HG03521 (cell line): ENCODE results near the gene MGLL.

Experiments
- ATAC-seq: cut with Tn5 transposase; IDR thresholded peaks from one replicate; pipeline ENCODE4 v1.9.1; 2021; ENCODE audit warnings: mild to moderate bottlenecking, moderate library complexity; ENCODE audit not compliant: unreplicated experiment

Gene MGLL

GRCh38 chr3:127790882-127791183, 31.5 kb downstream of the MGLL start:
- ATAC-seq, result no peak

DNA sequence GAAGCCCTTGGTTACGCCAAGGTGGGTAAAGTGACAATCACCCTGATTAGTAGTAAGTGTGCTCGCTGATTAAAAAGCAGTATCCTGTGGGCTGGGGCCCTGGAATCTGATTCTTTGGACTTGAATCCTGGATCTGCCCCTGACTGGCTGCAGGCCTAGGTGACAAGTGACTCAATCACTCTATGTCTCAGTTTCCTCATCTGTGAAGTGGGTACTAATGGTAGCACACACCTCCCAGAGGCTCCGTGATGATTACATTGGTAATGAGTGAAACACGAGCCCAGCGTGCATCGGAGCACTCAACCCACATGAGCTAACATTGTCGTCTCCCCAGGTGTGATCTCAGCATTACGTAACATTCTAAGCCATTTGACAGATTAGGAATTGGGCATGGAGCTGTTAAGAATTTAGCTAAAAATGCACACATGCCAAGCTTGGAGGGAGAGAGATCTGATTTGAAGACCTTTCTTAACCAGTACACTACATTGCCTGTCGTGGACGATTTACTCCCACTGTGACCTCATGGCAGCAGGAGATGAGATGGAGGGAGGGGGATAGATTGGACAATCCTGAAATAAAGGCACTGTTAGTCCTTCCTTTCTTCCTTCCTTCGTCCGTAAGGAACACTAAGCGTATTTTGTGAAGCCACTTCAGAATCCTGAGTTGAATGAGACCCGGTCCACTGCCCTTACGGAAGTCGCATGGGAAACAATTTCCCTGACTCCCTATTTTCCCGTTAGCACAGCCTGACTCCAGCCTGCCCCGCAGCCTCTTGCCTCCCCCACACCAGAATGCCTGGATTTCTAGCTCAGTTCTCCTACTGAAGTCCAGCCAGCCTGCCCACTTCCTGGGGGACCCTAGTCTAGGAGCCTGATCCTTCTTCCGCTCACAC, 32.1 kb downstream of the MGLL start:
- ATAC-seq, result no peak

- ATAC-seq, result no peak
Observed at GRCh38 chr3:127789051-127789450, 33.3 kb downstream of the MGLL start.

DNA sequence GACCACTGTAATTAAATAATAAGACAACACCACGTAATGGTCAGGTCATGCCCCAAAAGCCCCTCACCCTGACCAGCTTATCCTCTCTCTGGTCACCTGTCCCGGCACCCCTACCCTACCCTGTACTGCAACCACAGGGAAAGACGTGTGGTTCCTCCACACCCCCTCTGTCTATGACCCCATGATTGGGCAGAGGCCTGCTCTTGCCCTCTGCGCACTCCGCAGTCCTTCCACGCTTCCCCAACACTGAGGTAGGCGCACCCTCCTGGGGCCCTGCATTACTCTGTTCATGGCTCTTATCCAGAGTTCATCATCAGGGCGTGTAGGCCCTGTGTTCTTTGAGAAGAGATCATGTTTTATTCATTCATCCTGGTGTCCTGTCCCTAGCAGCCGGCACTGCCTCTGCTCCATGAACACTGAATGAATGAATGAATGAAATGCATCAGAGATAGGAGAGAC, 33.8 kb downstream of the MGLL start:
- ATAC-seq, result no peak

DNA sequence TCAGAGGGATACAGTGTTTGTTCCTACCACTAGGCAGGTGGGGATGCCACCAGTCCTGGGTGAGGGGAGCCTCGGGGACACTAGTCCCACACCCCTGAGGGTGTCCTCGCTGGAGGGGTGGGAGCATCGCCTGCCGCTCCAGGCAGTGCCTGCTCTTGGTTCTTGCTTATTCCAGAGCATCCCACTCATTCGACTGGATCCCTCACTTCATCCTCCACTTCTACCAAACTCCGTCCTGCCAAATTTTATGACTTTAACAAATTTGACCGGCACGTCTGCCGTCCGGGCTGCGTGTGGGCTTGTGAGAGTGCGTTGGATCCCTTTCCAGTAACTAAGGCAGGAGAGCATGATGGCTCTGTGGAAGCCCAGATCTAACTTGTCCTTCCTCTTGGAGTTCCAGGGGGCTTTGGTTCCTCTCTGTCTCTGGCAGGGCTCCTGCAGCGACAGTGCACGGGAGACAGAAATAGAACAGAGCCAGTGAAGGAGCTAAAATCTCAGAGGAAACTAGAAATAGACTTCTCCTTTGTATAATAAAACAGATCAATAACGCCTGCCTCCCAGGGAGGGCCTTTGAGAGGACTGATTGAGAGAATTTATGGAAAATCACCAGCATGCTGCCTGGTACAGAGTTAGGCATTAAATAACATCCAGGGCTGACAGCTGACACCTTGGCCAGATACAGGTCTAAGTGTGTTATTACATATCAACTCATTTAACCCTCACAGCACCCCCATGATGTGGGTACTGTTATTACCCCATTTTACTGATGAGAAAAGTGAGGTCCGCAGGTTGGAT, 34.5 kb downstream of the MGLL start:
- no peak for ATAC-seq

GRCh38 chr3:127787071-127787490, 35.2 kb downstream of the MGLL start:
- ATAC-seq, result no peak

DNA sequence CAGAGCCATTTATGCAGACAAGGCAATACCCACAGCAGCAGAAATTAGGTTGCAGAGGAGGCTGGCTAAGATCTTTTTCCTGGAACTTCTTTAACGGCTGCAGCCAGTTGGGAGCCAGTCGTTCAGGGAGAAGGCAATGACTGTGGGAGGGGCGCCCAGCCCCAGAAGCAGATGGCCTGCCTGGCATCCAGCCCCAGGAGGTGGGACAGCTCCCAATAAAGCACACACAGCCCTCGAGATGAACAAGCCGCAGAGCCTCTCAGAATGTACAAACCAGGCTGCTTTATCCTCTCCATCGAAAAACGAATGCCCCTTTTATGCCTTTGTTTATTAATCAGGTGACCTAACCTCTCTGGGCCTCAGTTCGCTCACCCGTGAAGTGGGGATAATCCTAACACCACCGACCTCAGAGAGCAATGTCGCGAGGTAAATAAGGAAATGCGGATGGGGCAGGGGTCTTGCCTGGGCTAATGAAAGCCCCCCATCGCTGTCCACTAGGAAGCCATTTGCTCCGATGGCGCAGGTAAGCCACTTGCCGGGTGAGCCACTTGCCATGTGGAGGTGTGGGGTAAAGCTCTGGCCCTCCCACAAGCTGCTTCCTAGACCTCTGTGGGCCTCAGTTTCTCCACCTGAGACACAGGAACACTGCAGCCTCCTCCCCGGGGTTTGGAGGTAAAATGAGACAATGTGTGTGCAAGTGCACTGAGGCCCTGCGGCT, 35.8 kb downstream of the MGLL start:
- ATAC-seq, result no peak

DNA sequence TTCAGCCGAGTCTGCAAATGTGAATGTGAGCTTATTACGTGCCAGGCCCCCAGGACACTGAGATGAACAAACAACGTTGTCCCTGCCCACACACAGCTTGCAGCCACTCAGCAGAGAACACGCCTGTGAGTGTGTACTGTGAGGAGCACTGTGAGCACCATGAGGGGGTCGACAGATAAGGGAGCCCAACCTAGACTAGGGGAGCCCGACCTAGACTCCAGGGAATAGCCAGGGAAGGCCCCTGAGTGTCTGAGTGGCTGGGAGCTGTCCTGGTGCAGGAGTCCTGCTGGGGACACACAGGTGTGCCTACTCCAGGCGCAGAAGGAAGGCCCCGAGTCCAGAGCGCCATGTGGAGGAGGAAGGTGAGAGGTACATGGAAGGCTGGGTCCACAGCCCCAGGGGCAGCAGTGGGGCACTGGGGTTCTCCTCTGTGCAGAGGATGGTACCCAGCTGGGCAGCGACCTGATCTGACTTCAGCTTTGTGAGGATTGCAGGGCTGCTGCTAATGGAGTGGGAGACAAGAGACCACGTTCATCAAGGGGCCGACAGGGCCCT, 36.5 kb downstream of the MGLL start:
- no peak for ATAC-seq

GRCh38 chr3:127784865-127785710, 37.2 kb downstream of the MGLL start:
- ATAC-seq, result no peak

GRCh38 chr3:127784283-127784682, 38.0 kb downstream of the MGLL start:
- no peak for ATAC-seq

DNA sequence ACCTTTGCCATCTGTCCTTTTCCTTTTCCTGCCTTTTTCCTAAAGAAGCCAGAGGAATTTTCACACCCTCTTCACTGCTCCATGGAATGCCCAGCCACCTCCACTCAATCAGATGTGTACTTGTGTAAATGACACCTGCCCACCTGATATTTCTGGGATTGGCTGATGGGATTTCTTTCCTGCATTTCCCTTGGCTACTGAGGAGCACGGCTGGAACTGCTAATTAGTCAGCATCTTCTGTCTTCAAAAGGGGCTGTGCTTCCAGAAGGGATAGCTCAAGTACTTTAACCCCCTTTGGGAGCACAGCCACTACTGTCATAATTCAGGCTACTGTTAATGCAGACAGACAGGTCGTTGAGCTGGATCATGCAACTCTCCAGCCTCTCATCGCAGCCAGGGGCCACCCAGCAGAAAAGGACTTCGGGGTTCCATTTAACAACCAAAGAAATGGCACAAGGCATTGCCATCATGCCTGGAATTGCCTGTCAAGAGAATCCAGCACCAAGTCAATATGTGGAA, 38.6 kb downstream of the MGLL start:
- no peak for ATAC-seq

GRCh38 chr3:127783166-127783565, 39.1 kb downstream of the MGLL start:
- ATAC-seq, result no peak

DNA sequence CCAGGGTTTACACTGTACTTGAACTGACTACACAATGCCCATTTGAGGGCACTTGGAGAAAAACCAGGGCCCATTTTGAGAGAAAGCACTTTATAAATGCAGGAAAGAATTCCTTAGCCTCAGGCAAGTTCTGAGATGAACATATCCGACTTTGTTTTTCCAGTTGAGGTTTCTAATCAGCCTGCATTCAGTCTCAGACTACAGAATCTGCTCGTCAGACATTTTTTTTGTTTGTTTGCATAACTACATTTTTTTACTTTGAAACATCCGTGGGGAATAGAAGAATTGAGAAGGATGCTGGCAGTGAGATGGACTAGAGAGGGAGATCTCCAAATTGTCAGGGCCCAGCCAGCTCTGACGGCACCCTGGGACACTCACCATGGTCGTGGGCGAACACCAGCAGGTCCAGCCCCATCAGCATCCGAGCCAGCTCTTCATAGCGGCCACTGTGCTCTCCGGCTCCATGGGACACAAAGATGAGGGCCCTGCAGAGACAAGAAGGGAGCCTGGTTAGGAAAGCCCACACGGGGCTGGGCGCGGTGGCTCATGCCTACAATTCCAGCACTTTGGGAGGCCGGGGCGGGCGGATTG, 40.8 kb downstream of the MGLL start:
- ATAC-seq, result no peak

GRCh38 chr3:127780536-127781400, 41.5 kb downstream of the MGLL start:
- no peak for ATAC-seq

DNA sequence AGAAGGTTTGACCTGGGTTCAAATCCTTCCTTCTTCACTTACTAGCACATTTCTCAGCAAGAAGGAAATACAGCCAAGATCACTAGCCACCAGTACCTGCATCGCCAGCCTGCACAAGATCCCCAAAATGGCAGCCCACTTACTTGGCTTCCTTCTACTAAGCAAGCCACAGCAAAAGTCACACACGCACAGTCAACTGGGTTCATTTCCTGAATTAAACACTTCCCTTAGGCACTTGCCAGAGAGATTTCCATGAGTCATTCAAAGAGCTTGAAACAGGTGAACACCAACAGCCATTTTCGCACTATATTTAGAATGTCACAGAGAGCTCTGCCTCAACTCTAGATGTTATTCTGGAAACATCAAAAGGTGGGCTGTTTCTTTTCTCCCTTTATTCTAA, 42.6 kb downstream of the MGLL start:
- no peak for ATAC-seq

GRCh38 chr3:127777921-127778656, 44.2 kb downstream of the MGLL start:
- no peak for ATAC-seq

DNA sequence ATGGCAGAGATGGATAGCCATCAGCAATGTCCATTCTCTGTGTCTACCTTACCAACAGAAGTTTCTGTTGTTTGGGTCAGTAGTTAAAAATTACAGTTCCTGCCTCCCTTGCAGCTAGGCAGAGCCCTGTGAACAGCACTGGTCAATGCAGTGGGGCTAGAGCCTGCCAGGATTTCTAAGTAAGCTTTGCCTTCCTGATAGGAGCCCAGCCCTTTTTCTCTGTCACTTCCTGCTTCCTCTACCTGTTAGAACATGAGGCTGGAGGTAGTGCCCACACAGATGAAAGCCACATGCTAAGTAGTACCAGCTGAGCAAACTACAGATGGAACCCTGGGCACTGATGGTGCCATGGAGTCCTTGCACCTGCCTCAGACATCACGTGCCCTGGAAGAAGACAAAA, 45.0 kb downstream of the MGLL start:
- ATAC-seq, result no peak

DNA sequence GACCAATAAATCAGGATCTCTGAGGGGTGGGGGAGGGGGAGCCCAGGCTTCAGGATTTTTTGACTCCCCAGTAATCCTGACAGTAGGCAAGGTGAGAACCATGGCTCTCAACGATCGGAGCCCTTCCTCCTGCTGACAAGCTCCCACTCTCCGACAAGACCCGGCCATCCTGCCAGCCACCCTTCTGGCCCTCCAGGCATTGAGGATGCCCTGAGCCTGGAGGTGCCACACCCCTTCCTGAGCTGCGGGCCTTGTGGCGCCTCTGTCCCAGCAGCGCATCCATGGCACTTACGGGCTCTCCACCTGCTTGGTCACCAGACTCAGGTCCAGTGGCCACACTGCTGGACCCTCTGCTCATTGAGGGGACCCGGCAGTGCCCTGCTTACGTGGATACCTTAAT, 46.0 kb downstream of the MGLL start:
- ATAC-seq, result no peak
